Mesendoderm (in vitro differentiated cells): Measurements from ENCODE around the gene TMEM50A.
"Not testable (repeated sequence)": the region's sequence is repeated elsewhere in the genome, so short reads cannot be mapped to it uniquely, and the experiment has no call there.

Experiments
- DNase-seq: peaks from one replicate; pipeline ENCODE4 v3.0.0; 2013
- H2AK5ac ChIP-seq: 2 replicates; pipeline ENCODE4 v1.6.1; 2013; ENCODE audit warnings: low read length, inconsistent platforms
- H2BK120ac ChIP-seq: 2 replicates; pipeline ENCODE4 v1.6.1; 2013; ENCODE audit warnings: low read depth, mild to moderate bottlenecking, low read length, moderate library complexity, mixed read lengths
- H2BK15ac ChIP-seq: replicated peaks from 2 replicates; pipeline ENCODE4 v1.6.1; 2013; ENCODE audit warnings: low read depth, mild to moderate bottlenecking, moderate library complexity
- H2BK5ac ChIP-seq: 2 replicates; pipeline ENCODE4 v1.6.1; 2013; ENCODE audit warnings: low read length, inconsistent platforms
- H3K18ac ChIP-seq: 2 replicates; pipeline ENCODE4 v1.6.1; 2013; ENCODE audit warnings: mild to moderate bottlenecking, low read length, mixed read lengths
- H3K23ac ChIP-seq: one replicate; pipeline ENCODE4 v1.6.1; 2013; ENCODE audit warnings: low read length
- H3K27ac ChIP-seq: 2 replicates; pipeline ENCODE4 v1.5.1; 2013; ENCODE audit warnings: low read depth, mild to moderate bottlenecking, inconsistent platforms, low read length, moderate library complexity
- H3K27me3 ChIP-seq: 2 replicates; pipeline ENCODE4 v1.6.1; 2013; ENCODE audit warnings: low read length, control low read depth, mild to moderate bottlenecking, inconsistent platforms; ENCODE audit not compliant: insufficient read depth, poor library complexity
- H3K36me3 ChIP-seq: 2 replicates; pipeline ENCODE4 v1.6.1; 2013; ENCODE audit warnings: low read length, inconsistent platforms; ENCODE audit not compliant: control insufficient read depth, insufficient read depth
- H3K4ac ChIP-seq: one replicate; pipeline ENCODE4 v1.6.1; 2013; ENCODE audit warnings: low read depth, mild to moderate bottlenecking, low read length, moderate library complexity
- H3K4me1 ChIP-seq: 2 replicates; pipeline ENCODE4 v1.6.1; 2013; ENCODE audit warnings: low read depth, low read length, inconsistent platforms; ENCODE audit not compliant: control insufficient read depth
- H3K4me2 ChIP-seq: 2 replicates; pipeline ENCODE4 v1.6.1; 2013; ENCODE audit warnings: low read length
- H3K4me3 ChIP-seq: 2 replicates; pipeline ENCODE4 v1.5.1; 2013; ENCODE audit warnings: mild to moderate bottlenecking, low read length
- H3K56ac ChIP-seq: one replicate; pipeline ENCODE4 v1.6.1; 2013; ENCODE audit warnings: low read length
- H3K79me1 ChIP-seq: 2 replicates; pipeline ENCODE4 v1.6.1; 2013; ENCODE audit warnings: low read length, inconsistent platforms
- H3K79me2 ChIP-seq: 2 replicates; pipeline ENCODE4 v1.6.1; 2013; ENCODE audit warnings: mild to moderate bottlenecking, low read length; ENCODE audit not compliant: control insufficient read depth, insufficient read depth
- H3K9ac ChIP-seq: 2 replicates; pipeline ENCODE4 v1.6.1; 2013; ENCODE audit warnings: low read length, inconsistent platforms
- H4K5ac ChIP-seq: one replicate; pipeline ENCODE4 v1.6.1; 2013; ENCODE audit warnings: low read length
- H4K8ac ChIP-seq: one replicate; pipeline ENCODE4 v1.6.1; 2013; ENCODE audit warnings: low read depth, mild to moderate bottlenecking, control low read depth, low read length, moderate library complexity
- WGBS: extraction: QIAGEN DNeasy Blood & Tissue Kit; methylation state at CpG from one replicate; pipeline ENCODE4 v1.1.7; 2013; ENCODE audit warnings: low lambda C conversion rate, missing lambda C conversion rate; ENCODE audit not compliant: insufficient coverage; ENCODE audit errors: extremely low coverage; 5-methylcytosine and 5-hydroxymethylcytosine counted together

Gene TMEM50A

DNA sequence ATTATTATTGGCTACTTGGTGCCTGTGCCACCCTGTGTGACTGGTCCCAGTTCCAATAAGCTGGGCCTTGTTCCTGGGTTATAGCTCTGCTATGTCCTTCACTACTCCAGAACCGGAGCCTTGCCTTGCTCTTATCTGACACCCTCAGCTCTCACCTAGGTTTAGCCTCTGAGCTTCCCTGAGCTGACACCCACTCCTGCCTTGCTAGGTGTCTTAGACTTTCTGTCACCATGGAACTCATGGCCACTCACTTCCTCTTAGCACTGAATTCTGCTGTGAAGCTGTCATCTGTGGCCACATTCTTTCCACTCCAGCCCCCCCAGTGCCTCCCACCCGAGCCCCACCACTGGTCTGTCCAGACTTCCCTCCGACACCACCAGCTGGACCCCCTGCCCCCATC, 51.6 kb downstream of the TMEM50A start:
- H3K4me1 ChIP-seq, H2AK5ac ChIP-seq, H3K36me3 ChIP-seq, H3K9ac ChIP-seq, H3K27ac ChIP-seq, H3K56ac ChIP-seq, H3K4ac ChIP-seq, H3K27me3 ChIP-seq, H3K4me3 ChIP-seq, H3K4me2 ChIP-seq, H4K8ac ChIP-seq, H2BK120ac ChIP-seq, H3K79me2 ChIP-seq, H2BK15ac ChIP-seq, H3K23ac ChIP-seq, DNase-seq, H2BK5ac ChIP-seq, H3K18ac ChIP-seq, H3K79me1 ChIP-seq, H4K5ac ChIP-seq: not testable (repeated sequence)
- WGBS, result no CpG with 5 or more reads among the region's 3 CpGs

DNA sequence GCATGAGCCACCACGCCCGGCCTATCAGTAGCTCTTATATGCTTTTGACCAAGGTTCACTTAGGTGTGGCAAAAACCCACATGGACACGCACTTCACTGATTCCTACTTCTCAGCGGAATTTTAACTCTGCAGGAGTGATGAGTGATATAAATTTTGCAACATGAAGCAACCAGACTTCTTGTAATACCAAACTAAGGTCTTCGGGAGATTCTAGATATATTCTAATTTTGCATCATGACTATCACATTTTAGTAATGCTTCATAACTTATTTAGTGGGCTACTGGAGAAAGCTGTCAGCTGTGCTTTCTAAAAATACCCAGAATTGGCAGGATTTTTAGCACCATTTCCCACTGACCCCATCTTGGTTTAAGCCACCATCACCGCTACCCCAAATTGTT, 54.7 kb downstream of the TMEM50A start:
- no peak overlapping the region for H3K4me3 ChIP-seq
- no peak overlapping the region for H3K27ac ChIP-seq
- no peak overlapping the region for H4K5ac ChIP-seq
- no peak overlapping the region for H3K56ac ChIP-seq
- H4K8ac ChIP-seq, result no peak overlapping the region
- no peak overlapping the region for H2BK5ac ChIP-seq
- no peak overlapping the region for H2AK5ac ChIP-seq
- no peaks in the 10 kb centered on the region for H3K4me1 ChIP-seq
- no peak overlapping the region for H3K4me2 ChIP-seq
- no peak overlapping the region for H3K9ac ChIP-seq
- H2BK120ac ChIP-seq, result no peak overlapping the region
- no peak overlapping the region for H3K23ac ChIP-seq
- H3K79me2 ChIP-seq, result no peaks in the 10 kb centered on the region
- no peak for DNase-seq
- no peaks in the 10 kb centered on the region for H3K79me1 ChIP-seq
- H3K27me3 ChIP-seq, result no peaks in the 10 kb centered on the region
- no peak overlapping the region for H3K18ac ChIP-seq
- no peak overlapping the region for H3K4ac ChIP-seq
- H2BK15ac ChIP-seq, result no peak overlapping the region
- no CpG with 5 or more reads among the region's 6 CpGs for WGBS
- no peaks in the 10 kb centered on the region for H3K36me3 ChIP-seq

- H3K56ac ChIP-seq, H2BK15ac ChIP-seq, H3K23ac ChIP-seq, H3K27ac ChIP-seq, H3K36me3 ChIP-seq, H3K27me3 ChIP-seq, H2AK5ac ChIP-seq, H2BK120ac ChIP-seq, H3K4me2 ChIP-seq, H3K4ac ChIP-seq, DNase-seq, H4K5ac ChIP-seq, H2BK5ac ChIP-seq, H3K79me2 ChIP-seq, H3K4me1 ChIP-seq, H4K8ac ChIP-seq, H3K18ac ChIP-seq, H3K9ac ChIP-seq, H3K4me3 ChIP-seq, H3K79me1 ChIP-seq: not testable (repeated sequence)
- WGBS, result no CpG with 5 or more reads among the region's 10 CpGs
Measured at GRCh38 chr1:25397549-25397948, 59.4 kb downstream of the TMEM50A start.

DNA sequence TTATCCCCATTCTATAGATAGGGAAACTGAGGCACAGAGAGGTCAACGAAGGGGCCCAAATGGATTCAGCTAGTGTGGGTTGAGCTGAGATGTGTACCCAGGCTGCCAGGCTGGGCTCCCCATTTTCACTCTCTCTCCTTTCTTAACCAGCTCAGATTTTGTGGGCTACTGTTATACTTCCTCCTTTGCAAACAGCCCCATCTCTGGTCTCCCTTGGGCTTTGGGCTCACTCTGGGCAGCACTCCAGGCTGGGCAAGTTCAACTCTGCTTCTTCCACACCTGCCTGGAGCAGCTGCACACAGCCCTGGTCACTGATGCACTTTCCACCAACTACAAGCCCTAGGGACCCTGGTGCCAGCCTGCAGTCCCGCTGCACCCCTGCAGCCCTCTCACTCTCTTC, 59.9 kb downstream of the TMEM50A start:
- no CpG with 5 or more reads among the region's 2 CpGs for WGBS
- H3K18ac ChIP-seq, H3K23ac ChIP-seq, H3K4me3 ChIP-seq, H3K4ac ChIP-seq, H4K8ac ChIP-seq, H3K79me2 ChIP-seq, H2AK5ac ChIP-seq, H3K27me3 ChIP-seq, H3K56ac ChIP-seq, H3K9ac ChIP-seq, H3K27ac ChIP-seq, H2BK120ac ChIP-seq, H3K4me2 ChIP-seq, H2BK15ac ChIP-seq, H3K4me1 ChIP-seq, H2BK5ac ChIP-seq, H4K5ac ChIP-seq, H3K36me3 ChIP-seq, DNase-seq, H3K79me1 ChIP-seq: not testable (repeated sequence)

GRCh38 chr1:25402947-25403803, 65.0 kb downstream of the TMEM50A start:
- not testable (repeated sequence) for H2AK5ac ChIP-seq, H3K4me1 ChIP-seq, H4K5ac ChIP-seq, H3K23ac ChIP-seq, H3K79me1 ChIP-seq, H2BK120ac ChIP-seq, H4K8ac ChIP-seq, H3K79me2 ChIP-seq, H3K36me3 ChIP-seq, DNase-seq, H3K18ac ChIP-seq, H3K27ac ChIP-seq, H3K4ac ChIP-seq, H3K56ac ChIP-seq, H3K4me3 ChIP-seq, H3K9ac ChIP-seq, H3K27me3 ChIP-seq, H2BK5ac ChIP-seq, H3K4me2 ChIP-seq, H2BK15ac ChIP-seq
- WGBS, result no CpG with 5 or more reads among the region's 8 CpGs
